ENCODE results near the gene EGR1.

EGR1 gene
- total RNA-seq: 0.16 to 32.2 (median 2.3) reads per million in 18 experiments

DNA sequence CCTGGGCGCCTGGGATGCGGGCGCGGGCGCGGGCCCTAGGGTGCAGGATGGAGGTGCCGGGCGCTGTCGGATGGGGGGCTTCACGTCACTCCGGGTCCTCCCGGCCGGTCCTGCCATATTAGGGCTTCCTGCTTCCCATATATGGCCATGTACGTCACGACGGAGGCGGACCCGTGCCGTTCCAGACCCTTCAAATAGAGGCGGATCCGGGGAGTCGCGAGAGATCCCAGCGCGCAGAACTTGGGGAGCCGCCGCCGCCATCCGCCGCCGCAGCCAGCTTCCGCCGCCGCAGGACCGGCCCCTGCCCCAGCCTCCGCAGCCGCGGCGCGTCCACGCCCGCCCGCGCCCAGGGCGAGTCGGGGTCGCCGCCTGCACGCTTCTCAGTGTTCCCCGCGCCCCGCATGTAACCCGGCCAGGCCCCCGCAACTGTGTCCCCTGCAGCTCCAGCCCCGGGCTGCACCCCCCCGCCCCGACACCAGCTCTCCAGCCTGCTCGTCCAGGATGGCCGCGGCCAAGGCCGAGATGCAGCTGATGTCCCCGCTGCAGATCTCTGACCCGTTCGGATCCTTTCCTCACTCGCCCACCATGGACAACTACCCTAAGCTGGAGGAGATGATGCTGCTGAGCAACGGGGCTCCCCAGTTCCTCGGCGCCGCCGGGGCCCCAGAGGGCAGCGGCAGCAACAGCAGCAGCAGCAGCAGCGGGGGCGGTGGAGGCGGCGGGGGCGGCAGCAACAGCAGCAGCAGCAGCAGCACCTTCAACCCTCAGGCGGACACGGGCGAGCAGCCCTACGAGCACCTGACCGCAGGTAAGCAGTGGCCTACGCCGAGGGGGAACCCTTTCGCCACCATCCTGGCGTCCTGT is at the start of gene EGR1:
Gene EGR1 (plus strand): TSS at position 219 of the 864 bp plus-strand sequence. CDS start 283 bp downstream, at position 502.
- peak; percentile 95 to 96 for DNase-seq

DNA sequence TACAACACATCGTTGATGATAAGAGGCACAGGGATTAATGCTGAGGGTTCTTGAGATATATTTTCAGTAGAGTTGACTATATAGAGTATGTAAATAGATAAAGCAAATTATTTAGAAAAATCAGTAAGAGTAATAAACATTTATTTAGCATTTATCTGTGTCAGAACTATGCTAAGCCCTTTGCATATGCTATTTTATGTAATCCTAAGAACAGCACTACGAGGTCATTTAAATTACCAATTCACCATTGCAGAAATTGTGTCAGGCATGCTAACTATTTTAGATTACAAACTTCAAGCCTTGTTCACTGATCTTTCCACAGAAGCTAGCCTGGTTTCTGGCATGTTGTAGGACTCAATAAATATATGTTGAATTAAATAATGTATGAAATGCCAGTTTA is 46.8 kb upstream of the EGR1 start:
- no peak for DNase-seq

DNA sequence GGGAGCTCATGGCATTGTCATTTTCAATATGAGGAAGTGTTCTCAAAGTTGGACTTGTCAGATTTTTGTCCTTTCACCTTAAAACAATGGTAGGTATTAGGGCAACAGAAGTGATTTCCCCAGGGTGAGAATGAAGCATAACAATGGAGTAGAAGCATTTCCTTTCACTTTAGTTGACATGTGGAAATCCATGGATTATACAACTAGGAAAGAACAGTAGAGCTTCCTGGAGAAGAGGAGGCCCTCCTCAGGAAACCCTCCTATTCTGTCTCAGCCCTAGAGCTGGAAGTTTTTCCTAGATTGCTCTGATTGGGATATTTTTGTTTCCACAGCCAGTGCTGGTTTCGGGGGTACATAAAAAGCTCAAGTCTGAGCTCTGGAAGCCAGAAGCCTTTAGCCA is 40.2 kb upstream of the EGR1 start:
- DNase-seq: no peak

DNA sequence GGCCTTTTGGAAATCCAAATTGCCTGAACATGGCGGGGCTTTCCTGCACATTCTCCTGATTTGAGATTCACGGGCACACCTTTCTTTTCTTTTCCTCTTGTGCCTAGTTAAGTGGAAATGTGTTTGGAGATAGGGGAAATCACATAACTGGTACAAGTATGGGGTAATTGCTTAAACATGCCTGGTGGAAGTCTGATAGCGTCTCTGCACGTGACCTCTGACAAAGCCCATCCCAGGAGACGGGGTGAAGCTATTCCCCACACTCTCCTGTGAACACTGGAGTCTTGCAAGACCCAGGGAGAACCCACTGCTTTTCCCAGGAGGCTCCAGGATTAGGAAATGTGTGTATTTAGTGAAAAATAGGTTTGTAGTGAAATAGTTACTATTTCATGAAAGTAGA is 29.3 kb upstream of the EGR1 start:
- DNase-seq: no peak

DNA sequence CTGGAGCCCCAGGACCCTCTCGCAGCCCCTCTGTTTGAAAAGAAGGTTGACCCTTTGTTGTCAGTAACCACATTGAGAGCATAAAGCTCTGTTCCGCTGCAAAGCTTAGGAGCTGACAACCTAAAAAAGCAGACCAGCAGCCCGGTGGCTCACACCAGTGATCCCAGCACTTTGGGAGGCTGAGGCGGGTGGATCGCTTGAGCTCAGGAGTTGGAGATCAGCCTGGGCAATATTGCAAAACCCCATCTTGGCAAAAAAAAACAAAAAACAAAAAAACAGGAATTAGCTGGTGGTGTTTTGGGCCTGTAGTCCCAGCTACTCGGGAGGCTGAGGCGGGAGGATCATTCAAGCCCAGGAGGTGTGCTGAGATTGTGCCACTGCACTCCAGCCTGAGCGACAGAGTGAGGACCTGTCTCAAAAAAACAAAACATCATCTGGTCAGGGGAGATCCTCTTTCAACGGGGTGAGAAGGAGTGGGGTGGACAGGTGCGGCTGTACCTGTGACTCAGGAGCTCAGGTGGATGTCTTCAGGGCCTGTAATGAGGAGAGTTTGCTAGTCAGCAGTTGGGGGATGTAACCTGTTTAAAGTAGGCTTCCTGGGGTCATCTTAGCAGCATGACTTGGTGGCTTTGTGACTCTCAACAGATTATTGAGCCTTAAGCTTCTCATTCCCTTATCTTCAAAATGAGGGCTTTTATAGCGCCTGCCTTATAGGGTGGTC is 27.1 kb upstream of the EGR1 start:
- DNase-seq: no peak

DNA sequence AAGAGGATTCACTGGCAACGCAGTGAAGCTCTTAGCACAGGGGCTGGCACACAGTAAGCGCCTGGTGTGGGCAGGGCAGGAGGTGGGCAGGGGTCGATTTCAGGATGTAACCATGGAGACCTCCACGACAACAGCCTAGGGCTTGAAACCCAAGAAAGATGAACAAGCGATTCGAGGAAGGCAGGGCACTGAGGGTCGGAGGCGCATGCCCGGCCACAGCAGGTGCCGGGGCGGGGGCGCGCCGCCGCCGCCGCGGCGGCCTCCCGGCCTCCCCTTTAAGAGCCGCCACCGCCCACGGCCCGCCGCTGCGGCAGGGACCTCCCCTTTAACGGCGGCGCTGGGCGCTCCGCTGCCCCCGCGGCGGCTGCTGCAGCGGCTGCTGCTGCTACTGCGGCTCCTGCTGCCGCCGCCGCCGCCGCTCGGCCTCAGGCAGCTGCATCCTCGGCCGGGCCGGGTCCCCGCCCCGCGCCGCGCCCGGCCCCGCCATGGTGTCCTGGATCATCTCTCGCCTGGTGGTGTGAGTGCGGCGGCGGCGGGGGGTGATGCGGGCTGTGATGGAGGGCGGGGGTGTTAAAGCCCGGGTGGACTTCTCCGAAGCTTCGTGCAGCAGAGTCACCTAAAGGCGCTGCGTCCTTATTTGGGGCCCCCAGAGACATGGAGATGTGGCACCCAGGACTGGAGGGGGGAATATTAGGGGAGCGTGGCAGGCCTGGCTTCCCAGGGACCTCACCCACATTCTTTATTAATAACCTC is 26.4 kb upstream of the EGR1 start, which contains the start of gene REEP2:
Gene REEP2 (plus strand): TSS at position 334 of the 753 bp plus-strand sequence. CDS start 152 bp downstream, at position 486.
- DNase-seq: peak; percentile 46 to 67

DNA sequence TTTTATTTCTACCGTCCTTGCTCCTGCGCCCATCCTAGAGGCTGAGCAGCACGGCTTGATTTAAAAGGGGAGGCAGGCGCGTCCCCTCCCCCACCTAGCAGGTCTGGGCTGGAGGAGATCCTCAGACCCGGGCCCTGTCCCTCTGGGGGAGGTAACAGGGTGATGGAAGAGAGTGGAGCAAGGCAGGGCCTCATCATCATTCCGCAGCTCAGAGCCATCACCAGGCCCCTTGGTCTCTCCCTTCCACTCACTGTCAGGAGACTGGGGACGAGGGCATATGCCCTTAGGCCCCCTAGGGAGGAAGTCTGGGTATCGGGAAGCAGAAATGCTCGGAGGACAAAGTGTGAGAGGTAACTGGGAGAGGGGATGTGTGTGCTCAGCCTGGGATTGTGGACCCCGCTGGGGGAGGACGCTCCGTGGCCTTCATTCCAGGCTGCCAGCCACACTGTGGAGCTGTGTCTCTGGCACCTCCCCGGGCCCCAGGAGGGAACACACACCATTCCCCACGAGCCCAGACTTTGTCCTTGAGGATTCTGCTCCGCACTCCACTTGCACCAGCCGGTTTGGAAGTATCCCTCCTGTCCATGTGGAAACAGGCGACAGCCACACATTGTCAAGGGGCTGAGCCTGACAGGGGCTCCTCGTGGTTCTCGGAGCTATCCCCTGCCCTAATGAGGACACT is 25.7 kb upstream of the EGR1 start:
- DNase-seq: no peak

DNA sequence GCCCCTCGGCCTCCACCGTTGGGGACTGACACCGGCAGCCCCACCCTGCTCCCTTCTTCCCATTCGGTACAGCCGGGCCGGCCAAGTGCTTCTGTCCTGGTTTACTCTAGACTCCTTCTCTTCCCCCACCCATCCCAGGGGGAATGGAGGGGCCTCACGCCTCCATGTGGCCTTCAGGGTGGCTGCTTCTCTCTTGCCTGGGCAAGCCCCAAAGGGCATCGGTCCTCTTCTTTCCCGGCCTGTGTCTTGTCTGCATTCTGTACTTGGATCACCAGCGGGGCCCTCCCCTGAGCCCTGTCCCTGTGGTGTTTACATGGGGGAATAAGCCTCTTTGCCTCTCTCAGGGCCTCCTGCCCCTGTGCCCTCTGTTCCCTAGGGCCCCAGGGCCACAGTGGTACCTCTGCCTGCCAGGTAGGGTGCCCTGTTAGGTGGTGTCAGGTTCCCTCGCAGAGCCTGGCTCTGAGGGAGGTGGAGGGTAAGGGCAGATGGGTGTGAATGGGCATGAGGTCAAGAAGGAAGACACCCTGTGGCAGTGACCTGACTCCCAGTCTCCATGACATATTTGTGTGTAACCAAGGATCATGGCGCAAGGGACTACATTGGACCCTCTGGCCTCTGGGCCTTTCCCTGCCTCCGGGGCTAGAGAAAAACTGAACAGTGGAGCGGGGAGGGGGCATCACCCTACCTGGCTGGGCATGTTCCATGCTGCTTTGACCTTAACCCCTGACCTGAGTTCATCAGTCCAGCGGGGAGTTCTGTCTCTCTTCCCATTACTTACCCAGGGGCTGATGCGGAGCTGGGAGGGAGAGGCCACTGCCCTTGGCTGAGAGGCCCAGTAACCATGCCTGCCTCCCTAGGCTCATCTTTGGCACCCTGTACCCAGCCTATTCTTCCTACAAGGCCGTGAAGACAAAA is 24.9 kb upstream of the EGR1 start:
- DNase-seq: no peak

DNA sequence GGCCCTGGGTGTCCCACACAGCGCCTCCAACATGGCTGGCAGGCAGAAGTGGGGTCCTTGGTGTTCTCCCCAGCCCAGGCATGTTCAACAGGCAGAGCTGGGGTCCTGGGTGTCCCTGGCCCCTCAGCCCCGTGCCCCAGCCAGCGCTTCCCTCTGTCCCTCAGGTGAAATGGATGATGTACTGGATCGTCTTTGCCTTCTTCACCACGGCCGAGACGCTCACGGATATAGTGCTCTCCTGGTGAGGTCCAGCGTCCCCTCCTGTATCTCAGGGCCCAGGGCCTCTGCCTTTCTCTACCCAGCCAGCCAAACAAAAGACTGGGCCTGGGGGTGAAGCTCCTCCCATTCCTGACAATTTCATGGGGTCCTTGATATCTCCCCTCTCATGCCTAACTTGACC is 24.1 kb upstream of the EGR1 start:
- no peak for DNase-seq

DNA sequence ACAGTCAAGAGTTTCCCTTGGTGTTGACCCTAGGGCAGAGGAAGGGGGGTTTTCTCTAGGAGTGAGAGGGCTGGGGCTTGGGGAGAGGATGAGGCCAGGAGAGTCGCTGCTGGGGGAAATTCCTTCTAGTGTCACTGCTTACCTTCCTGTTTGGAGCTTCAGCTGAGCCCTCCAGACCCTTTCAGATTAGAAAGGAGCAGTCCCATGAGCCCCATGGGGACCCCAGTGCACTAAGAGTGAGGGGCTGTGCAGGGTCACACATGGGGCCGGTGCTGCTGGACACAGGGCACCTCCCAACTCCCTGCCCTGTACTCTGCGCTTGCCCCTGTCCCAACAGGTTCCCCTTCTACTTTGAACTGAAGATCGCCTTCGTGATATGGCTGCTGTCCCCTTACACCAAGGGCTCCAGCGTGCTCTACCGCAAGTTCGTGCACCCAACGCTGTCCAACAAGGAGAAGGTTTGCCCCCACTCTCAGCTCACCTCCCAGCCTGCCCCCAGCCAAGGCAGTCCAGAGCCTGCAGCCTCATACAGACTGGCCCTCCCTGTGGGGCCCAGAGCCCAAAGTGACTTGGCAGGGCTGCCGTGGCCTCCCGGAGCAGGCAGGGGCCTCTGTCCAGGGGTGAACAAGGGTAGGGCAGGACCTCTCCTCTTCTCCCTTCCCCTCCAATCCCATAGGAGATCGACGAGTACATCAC is 21.1 kb upstream of the EGR1 start:
- DNase-seq: no peak

DNA sequence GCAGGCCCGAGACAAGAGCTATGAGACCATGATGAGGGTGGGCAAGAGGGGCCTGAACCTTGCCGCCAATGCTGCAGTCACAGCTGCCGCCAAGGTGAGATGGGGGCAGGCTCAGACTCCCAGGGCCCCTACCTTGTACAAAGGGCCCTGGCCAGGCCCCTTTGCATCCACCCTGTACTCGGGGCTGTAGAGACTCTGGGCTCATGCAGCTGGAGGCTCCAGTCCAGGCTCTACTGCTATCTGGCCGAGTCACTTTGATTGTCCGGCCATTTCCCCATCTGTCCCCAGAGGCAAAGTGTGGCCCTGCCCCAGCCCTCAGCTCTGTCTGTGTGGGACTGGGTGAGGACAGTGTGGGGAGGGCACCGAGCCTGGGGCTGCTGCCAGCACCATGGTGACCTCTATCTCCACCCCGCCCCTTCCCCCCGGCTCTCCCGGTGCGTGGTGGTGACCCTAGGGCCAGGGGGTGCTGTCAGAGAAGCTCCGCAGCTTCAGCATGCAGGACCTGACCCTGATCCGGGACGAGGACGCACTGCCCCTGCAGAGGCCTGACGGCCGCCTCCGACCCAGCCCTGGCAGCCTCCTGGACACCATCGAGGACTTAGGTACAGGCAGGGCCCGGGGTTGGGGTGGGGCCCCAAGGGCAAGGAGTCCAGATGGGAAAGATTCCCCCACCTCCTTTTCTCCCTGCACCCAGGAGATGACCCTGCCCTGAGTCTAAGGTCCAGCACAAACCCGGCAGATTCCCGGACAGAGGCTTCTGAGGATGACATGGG is 20.3 kb upstream of the EGR1 start:
- no peak for DNase-seq

DNA sequence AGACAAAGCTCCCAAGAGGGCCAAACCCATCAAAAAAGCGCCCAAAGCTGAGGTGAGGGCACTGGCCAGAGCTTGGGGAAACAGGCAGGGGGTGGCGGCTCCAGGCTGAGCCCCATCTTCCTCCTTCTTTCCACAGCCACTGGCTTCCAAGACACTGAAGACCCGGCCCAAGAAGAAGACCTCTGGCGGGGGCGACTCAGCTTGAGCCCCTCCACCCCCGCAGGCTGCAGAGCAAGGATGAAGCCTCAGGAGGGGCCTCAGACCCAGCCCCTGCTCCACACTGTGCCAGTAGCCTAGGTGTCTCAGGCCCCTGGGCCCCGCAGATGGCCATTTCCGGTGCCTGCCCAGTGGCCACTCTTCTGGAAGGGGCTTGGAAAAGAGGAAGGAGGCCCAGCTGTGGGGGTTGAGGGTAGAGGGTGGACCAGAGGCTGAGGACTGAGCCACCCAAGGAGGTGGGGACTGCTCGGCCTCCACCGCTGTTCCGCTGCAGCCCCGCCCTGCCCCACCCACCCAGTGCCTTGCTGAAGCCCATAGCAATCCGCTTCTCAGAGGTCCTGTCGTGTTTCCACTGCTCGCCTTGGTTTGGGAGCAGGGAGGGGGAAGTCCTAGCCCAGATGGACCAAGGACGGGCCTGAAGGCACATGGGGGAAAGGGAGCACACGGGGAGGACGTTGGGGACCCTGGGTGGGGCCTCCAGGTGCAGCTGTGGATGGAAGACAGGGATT is 19.6 kb upstream of the EGR1 start:
- DNase-seq: no peak

DNA sequence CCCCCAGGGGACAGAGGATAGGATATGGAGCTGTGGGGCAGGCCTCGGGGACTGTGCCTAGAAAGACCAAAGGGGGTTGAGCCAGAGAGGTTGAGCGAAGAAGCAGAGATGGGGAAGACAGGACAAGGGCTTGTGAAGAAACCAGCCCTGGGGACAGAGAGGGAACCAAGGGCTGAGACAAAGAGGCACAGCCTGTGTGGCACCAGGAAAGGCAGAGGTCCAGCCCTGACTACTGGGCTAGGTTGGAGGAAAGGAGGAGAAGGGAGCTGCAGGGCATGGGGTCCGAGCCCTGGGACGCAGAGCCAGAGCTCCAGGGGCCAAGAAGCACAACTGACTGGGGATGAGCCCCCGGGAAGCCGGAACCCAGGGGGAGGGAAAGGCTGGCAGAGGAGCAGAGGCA is 17.2 kb upstream of the EGR1 start:
- DNase-seq: no peak

DNA sequence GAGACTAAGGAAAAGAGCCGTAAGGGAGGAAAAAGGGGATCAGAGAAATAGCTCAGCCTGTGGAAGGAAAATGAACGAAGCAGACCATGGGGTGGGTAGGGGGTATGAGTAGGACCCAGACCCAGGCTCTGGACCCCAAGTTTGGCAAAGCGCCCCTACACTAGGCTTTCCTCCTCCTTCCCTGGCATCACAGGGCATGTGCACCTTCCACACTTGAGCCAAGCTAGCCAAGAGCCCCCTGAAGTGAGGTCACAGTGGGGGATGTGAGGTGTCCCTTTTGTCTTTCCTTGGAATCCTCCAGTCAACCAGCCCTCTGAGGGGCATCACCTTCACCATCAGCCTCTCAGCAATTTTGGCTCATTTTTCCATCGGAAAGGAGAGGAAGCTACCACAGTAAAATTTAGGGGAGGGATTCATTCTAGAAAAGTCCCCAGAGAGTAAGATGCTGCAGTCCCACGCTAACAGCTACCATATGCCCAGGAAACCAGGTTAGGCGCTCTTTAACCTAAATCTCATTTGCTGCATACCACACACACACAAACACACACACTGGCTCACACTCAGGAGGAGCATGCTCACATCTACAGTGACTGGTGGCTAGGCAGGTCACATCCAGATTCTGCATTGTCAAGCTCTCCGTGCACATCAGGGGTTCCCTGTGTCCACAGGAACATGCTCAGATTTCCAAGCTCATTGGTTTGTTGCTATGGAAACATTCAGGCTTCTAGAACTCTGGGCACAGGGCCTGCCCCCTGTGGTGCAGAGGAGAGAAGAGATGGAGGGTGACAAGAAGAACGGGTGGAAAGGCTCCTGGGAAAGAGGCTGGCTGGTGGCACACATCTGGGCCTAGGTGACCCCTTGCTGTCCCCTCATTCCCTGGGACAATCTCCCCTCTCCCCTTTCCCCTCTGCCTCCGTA is 16.5 kb upstream of the EGR1 start:
- DNase-seq: no peak

DNA sequence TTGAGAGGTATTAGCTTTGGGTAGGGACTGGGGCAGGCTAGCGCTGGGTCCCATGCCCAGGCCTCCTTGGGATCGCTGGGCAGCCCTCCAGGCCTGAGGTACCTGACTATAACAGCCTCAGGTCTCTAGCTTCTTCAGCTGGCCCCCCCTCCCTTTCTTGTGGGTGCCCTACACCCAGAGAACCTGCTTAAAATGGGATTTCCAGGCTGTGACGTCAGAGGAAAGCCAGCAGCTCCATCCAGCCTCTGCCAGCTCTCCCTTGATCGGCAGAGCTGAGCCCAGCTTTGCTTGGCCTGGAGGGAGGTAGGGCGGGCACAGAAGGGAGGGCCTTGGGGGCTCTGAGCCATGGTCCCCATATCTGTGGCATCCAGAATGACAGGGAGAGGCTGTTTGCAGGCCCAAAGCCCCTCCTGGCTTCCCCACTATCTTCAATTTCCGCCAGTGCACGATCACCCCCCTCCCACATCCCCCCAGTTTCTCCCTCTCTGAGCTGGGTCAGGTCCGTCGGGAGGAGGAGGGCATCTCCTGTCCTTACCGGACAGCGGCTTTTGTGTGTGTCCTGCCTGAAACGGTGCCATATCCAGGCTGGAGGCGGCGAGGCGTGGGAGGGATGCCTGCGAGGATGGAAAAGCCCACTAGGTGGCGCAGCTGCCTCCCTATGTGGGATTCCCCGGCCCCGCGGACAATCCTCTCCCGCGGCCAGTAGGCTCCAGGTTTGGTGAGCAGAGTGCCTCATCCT is 15.6 kb upstream of the EGR1 start:
- DNase-seq: peak; percentile 89 to 91

DNA sequence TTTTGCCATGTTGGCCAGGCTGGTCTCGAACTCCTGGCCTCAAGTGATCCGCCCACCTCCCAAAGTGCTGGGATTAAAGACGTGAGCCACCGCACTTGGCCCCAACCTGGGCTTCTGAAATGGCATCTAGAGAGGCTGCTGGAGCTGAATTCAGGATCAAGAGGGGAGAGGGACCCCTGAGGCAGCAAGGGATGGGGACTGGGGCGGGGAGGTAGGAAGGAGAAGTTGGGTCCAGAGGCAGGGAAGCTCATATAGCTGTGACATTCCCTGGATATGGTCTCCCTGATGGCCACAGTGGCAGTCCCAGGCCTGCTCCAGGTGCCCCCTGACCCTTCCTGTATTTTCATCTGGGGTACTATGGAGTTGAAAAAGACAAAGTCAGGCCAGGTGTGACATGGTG is 14.3 kb upstream of the EGR1 start:
- no peak for DNase-seq

DNA sequence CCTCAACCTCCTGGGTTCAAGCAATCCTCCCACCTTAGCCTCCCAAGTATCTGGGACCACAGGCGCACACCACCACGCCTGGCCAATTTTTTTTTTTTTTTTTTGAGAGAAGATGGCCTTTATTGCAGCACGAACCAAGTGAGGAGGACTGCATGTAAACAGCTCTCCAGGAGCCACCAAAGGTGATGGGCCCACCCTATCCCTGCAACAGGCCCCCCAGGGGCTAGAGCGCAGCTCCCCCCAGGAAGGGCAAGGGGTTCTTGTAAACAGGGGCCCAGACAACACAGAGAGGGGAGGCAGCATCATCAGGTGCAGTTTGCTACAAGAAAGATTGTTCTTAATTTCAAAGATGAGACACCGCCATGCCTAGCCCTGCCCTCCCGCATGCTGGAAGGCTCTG is 12.6 kb upstream of the EGR1 start:
- no peak for DNase-seq

All from inflammatory macrophage (primary cell).